HepG2 (cell line): Measurements from ENCODE around the gene TLK1. TPM values are rescaled to one million over a fixed set of nuclear protein-coding genes. Genes with fewer than 3 reads are reported as not detected.

Source experiments
- polyA plus RNA-seq, 8 experiments: library from polyadenylated mRNA; depleted of rRNA in 3 of 8; stranded (reverse) in 7 of 8; unstranded in 1 of 8; fragments of >200 nt; fragmentation: Illumina TruSeq in 4 of 8; extraction: Trizol in 4 of 8; gene quantifications; 2 replicates each; pipeline versions ENCODE4 v1.2.1 to v1.2.3, GENCODE V29; 2011 to 2016; ENCODE audit warnings: low read depth in 4 of 8, missing spikeins in 1 of 8, mixed read lengths in 1 of 8; ENCODE audit not compliant: insufficient read depth in 1 of 8
- total RNA-seq, 5 experiments: library from RNA; depleted of rRNA; stranded (reverse); fragments of >200 nt; fragmentation: Illumina TruSeq; extraction: Trizol; gene quantifications; 2 replicates each; pipeline ENCODE4 v1.2.3, GENCODE V29; 2016; ENCODE audit warnings: low read depth in 1 of 5

Gene TLK1
- total and polyA plus RNA-seq, 2 of the 13 experiments (the other 11 are each of a cell fraction or from before 2014, with no cell fraction given): 16.8 to 28.7 TPM

Other genes with a start within 250 kb of the TLK1 start
- gene GORASP2, start 231.6 kb downstream of the TLK1 start, total RNA-seq (2016; rRNA removed; fragmentation: Illumina TruSeq; extraction: Trizol): 97.3 and 103 TPM in 2 replicates
- gene GORASP2, start 231.6 kb downstream of the TLK1 start, polyA plus RNA-seq (2011; rRNA removed): 190 and 239 TPM in 2 replicates